Activated T-helper 2 cell treated with anti-CD3 and anti-CD28 coated beads, Interferon-gamma antibody, Interleukin-2, Interleukin-4, amounts not matched to agents 10 μg/mL and 5 μg/mL and 100 μg/mL, durations not matched to agents 14 hours and 24 hours and 36 hours (primary cell): ENCODE results near the gene SURF2. TPM values are rescaled to one million over a fixed set of nuclear protein-coding genes. Genes with fewer than 3 reads are reported as not detected.

Experiments used
- DNase-seq: peaks from one replicate; pipeline ENCODE4 v3.0.0; 2021; ENCODE audit warnings: low spot score
- H3K27ac Mint-ChIP-seq: one replicate; pipeline ENCODE4 v1.8.0; 2021; ENCODE audit warnings: mixed read lengths
- H3K27me3 Mint-ChIP-seq: one replicate; pipeline ENCODE4 v1.8.0; 2021; ENCODE audit warnings: low read depth, mixed read lengths
- H3K36me3 Mint-ChIP-seq: one replicate; pipeline ENCODE4 v1.8.0; 2021; ENCODE audit warnings: low read depth, mixed read lengths
- H3K4me1 Mint-ChIP-seq: one replicate; pipeline ENCODE4 v1.8.0; 2021; ENCODE audit warnings: low read depth, mixed read lengths
- H3K4me3 Mint-ChIP-seq: one replicate; pipeline ENCODE4 v1.8.0; 2021; ENCODE audit warnings: low read depth, mild to moderate bottlenecking, moderate library complexity, mixed read lengths
- H3K9me3 Mint-ChIP-seq: one replicate; pipeline ENCODE4 v1.8.0; 2021; ENCODE audit warnings: mixed read lengths
- intact Hi-C: fragments of 100-400 bp; cut with micrococcal nuclease; formaldehyde crosslinking; loops from one replicate; pipeline ENCODE4 v1.15.1; 2023
- total RNA-seq: library from RNA; stranded (reverse); gene quantifications from 2 replicates; pipeline ENCODE4 v1.2.3, GENCODE V29; 2022

Gene SURF2
- total RNA-seq, 1 donor from 2014 or later, result 16.9 TPM

- no peak overlapping the region for H3K27ac Mint-ChIP-seq
- H3K27me3 Mint-ChIP-seq, result no peaks in the 10 kb centered on the region
- peaks cover 65% of the 10 kb centered on the region for H3K36me3 Mint-ChIP-seq
- no peaks in the 10 kb centered on the region for H3K9me3 Mint-ChIP-seq
- peaks cover 11% of the 10 kb centered on the region for H3K4me1 Mint-ChIP-seq
- intact Hi-C loops, result no loop called here
- DNase-seq, result no peak
- H3K4me3 Mint-ChIP-seq, result no peak overlapping the region
Observed at GRCh38 chr9:133341369-133342068, 14.8 kb upstream of the SURF2 start.

- H3K27ac Mint-ChIP-seq, result no peak overlapping the region
- intact Hi-C loops, result no loop called here
- no peak overlapping the region for H3K4me3 Mint-ChIP-seq
- no peaks in the 10 kb centered on the region for H3K27me3 Mint-ChIP-seq
- peaks cover 70% of the 10 kb centered on the region for H3K36me3 Mint-ChIP-seq
- no peaks in the 10 kb centered on the region for H3K9me3 Mint-ChIP-seq
- peaks cover 16% of the 10 kb centered on the region for H3K4me1 Mint-ChIP-seq
- DNase-seq, result no peak
Observed at GRCh38 chr9:133342069-133342406, 14.3 kb upstream of the SURF2 start.

- no peak for DNase-seq
- peaks cover 17% of the 10 kb centered on the region for H3K4me1 Mint-ChIP-seq
- peaks cover 72% of the 10 kb centered on the region for H3K36me3 Mint-ChIP-seq
- intact Hi-C loops, result no loop called here
- no peaks in the 10 kb centered on the region for H3K9me3 Mint-ChIP-seq
- no peak overlapping the region for H3K4me3 Mint-ChIP-seq
- no peak overlapping the region for H3K27ac Mint-ChIP-seq
- H3K27me3 Mint-ChIP-seq, result no peaks in the 10 kb centered on the region
Observed at GRCh38 chr9:133342570-133342969, 13.8 kb upstream of the SURF2 start.

GRCh38 chr9:133344071-133344470, 12.3 kb upstream of the SURF2 start:
- no peaks in the 10 kb centered on the region for H3K9me3 Mint-ChIP-seq
- no peak overlapping the region for H3K4me3 Mint-ChIP-seq
- intact Hi-C loops, result no loop called here
- no peaks in the 10 kb centered on the region for H3K27me3 Mint-ChIP-seq
- H3K36me3 Mint-ChIP-seq, result peaks cover 77% of the 10 kb centered on the region
- no peak overlapping the region for H3K27ac Mint-ChIP-seq
- H3K4me1 Mint-ChIP-seq, result peaks cover 23% of the 10 kb centered on the region
- DNase-seq, result no peak

GRCh38 chr9:133344979-133345378, 11.4 kb upstream of the SURF2 start:
- H3K27me3 Mint-ChIP-seq, result no peaks in the 10 kb centered on the region
- peaks cover 31% of the 10 kb centered on the region for H3K4me1 Mint-ChIP-seq
- no peak for DNase-seq
- intact Hi-C loops, result loop anchor here (5.0 kb wide), 1 partner anchor 72 kb away; the partner anchor contains the start of gene REXO4
- H3K27ac Mint-ChIP-seq, result no peak overlapping the region
- no peak overlapping the region for H3K4me3 Mint-ChIP-seq
- H3K9me3 Mint-ChIP-seq, result no peaks in the 10 kb centered on the region
- peaks cover 77% of the 10 kb centered on the region for H3K36me3 Mint-ChIP-seq

GRCh38 chr9:133345596-133345995, 10.8 kb upstream of the SURF2 start:
- H3K4me3 Mint-ChIP-seq, result peak overlapping the region; percentile 39
- H3K36me3 Mint-ChIP-seq, result peaks cover 77% of the 10 kb centered on the region
- no peaks in the 10 kb centered on the region for H3K9me3 Mint-ChIP-seq
- DNase-seq, result no peak
- no peak overlapping the region for H3K27ac Mint-ChIP-seq
- H3K4me1 Mint-ChIP-seq, result peaks cover 30% of the 10 kb centered on the region
- no peaks in the 10 kb centered on the region for H3K27me3 Mint-ChIP-seq
- intact Hi-C loops, result loop anchor here (5.0 kb wide), 1 partner anchor 72 kb away; the partner anchor contains the start of gene REXO4

- Mint-ChIP-seq H3K27me3 (no peaks in the 10 kb centered on the region), H3K36me3 (peaks cover 77% of the 10 kb centered on the region)
- intact Hi-C loops, result loop anchor here (5.0 kb wide), 1 partner anchor 71 kb away; the partner anchor contains the start of gene REXO4
Observed at GRCh38 chr9:133346021-133346785, 10.1 kb upstream of the SURF2 start.

GRCh38 chr9:133347515-133347984, 8.8 kb upstream of the SURF2 start:
- peak; percentile 43 for DNase-seq
- Mint-ChIP-seq H3K27ac (peak overlapping the region; percentile 96), H3K4me3 (peak overlapping the region; percentile 98), H3K36me3 (peaks cover 79% of the 10 kb centered on the region), H3K9me3 (no peaks in the 10 kb centered on the region), H3K4me1 (peaks cover 30% of the 10 kb centered on the region), H3K27me3 (no peaks in the 10 kb centered on the region)
- intact Hi-C loops, result loop anchor here (5.0 kb wide), 1 partner anchor 70 kb away; the partner anchor contains the start of gene REXO4

More at GRCh38 chr9:133346021-133346785, 10.1 kb upstream of the SURF2 start:
- H3K4me1 Mint-ChIP-seq, result peaks cover 28% of the 10 kb centered on the region
- no peak for DNase-seq
- peak overlapping the region; percentile 97 for H3K4me3 Mint-ChIP-seq
- no peaks in the 10 kb centered on the region for H3K9me3 Mint-ChIP-seq
- H3K27ac Mint-ChIP-seq, result peak overlapping the region; percentile 87

- intact Hi-C loops, result loop anchor here (1.0 to 5.0 kb wide), 5 partner anchors 8 to 69 kb away; partner anchors contain the start of genes REXO4, STKLD1, SURF1 and SURF2
- peak within 1 kb of the TSS; percentile 98 for H3K4me3 Mint-ChIP-seq
- DNase-seq, result peak; percentile 91
- H3K4me1 Mint-ChIP-seq, result peaks cover 33% of the 10 kb centered on the region
- no peaks in the 10 kb centered on the region for H3K27me3 Mint-ChIP-seq
- H3K9me3 Mint-ChIP-seq, result no peaks in the 10 kb centered on the region
- H3K27ac Mint-ChIP-seq, result peak within 1 kb of the TSS; percentile 96
- peaks cover 83% of the 10 kb centered on the region for H3K36me3 Mint-ChIP-seq
Observed at GRCh38 chr9:133347985-133348717, 8.2 kb upstream of the SURF2 start, which contains the start of the genes MED22 and RPL7A. MED22 (minus strand) TSS chr9:133348131; CDS start chr9:133346662, 1,469 bp downstream. RPL7A (plus strand) TSS chr9:133348218; CDS start chr9:133348244, 26 bp downstream.

- H3K4me1 Mint-ChIP-seq, result peaks cover 34% of the 10 kb centered on the region
- peaks cover 82% of the 10 kb centered on the region for H3K36me3 Mint-ChIP-seq
- intact Hi-C loops, result loop anchor here (1.0 to 5.0 kb wide), 5 partner anchors 7 to 68 kb away; partner anchors contain the start of genes REXO4, STKLD1, SURF1 and SURF2
- no peaks in the 10 kb centered on the region for H3K9me3 Mint-ChIP-seq
- H3K27ac Mint-ChIP-seq, result peak overlapping the region; percentile 96
- no peaks in the 10 kb centered on the region for H3K27me3 Mint-ChIP-seq
- peak overlapping the region; percentile 98 for H3K4me3 Mint-ChIP-seq
- DNase-seq, result no peak
Observed at GRCh38 chr9:133348718-133349573, 7.4 kb upstream of the SURF2 start.

- Mint-ChIP-seq H3K36me3 (peaks cover 74% of the 10 kb centered on the region), H3K4me1 (peaks cover 38% of the 10 kb centered on the region), H3K27ac (peak overlapping the region; percentile 96), H3K4me3 (peak overlapping the region; percentile 98), H3K27me3 (no peaks in the 10 kb centered on the region), H3K9me3 (no peaks in the 10 kb centered on the region)
- intact Hi-C loops, result loop anchor here (5.0 kb wide), 1 partner anchor 67 kb away; the partner anchor contains the start of gene REXO4
- no peak for DNase-seq
Observed at GRCh38 chr9:133349965-133350616, 6.3 kb upstream of the SURF2 start.
